Stimulated activated CD4-positive, alpha-beta T cell treated with anti-CD3 and anti-CD28 coated beads, Interleukin-15, amount 100 ng/mL, for 48 hours (primary cell): ENCODE measurements around the gene GALNT2.

ENCODE experiments used
- DNase-seq, 2 donors: peaks; one replicate each; pipeline ENCODE4 v3.0.0-alpha.2; 2020; ENCODE audit warnings: low read depth in 2 of 2

GALNT2 gene

GRCh38 chr1:230163719-230164118 is 96.7 kb downstream of the GALNT2 start:
- DNase-seq = no peak

GRCh38 chr1:230165536-230165935 is 98.5 kb downstream of the GALNT2 start:
- no peak for DNase-seq

- DNase-seq = no peak
These were observed 99.5 kb downstream of the GALNT2 start for GRCh38 chr1:230166366-230167132.

- DNase-seq = no peak
These were observed 100.4 kb downstream of the GALNT2 start for GRCh38 chr1:230167419-230167852.

- no peak for DNase-seq
These were observed 102.6 kb downstream of the GALNT2 start for GRCh38 chr1:230169454-230170152.

- DNase-seq = no peak
These were observed 103.1 kb downstream of the GALNT2 start for GRCh38 chr1:230170153-230170547.

GRCh38 chr1:230170622-230171021 is 103.6 kb downstream of the GALNT2 start:
- DNase-seq = no peak

- DNase-seq = no peak
These were observed 104.4 kb downstream of the GALNT2 start for GRCh38 chr1:230171356-230172015.

- no peak for DNase-seq
These were observed 105.0 kb downstream of the GALNT2 start for GRCh38 chr1:230172016-230172537.

- no peak for DNase-seq
These were observed 106.3 kb downstream of the GALNT2 start for GRCh38 chr1:230173187-230173975.

GRCh38 chr1:230174041-230174440 is 107.0 kb downstream of the GALNT2 start:
- DNase-seq = no peak

GRCh38 chr1:230174471-230175162 is 107.6 kb downstream of the GALNT2 start:
- DNase-seq = no peak

GRCh38 chr1:230175163-230175747 is 108.2 kb downstream of the GALNT2 start:
- no peak for DNase-seq

GRCh38 chr1:230175839-230176238 is 108.8 kb downstream of the GALNT2 start:
- DNase-seq = no peak

GRCh38 chr1:230176326-230176725 is 109.3 kb downstream of the GALNT2 start:
- no peak for DNase-seq

- DNase-seq = no peak
These were observed 109.9 kb downstream of the GALNT2 start for GRCh38 chr1:230176871-230177411.

- no peak for DNase-seq
These were observed 112.2 kb downstream of the GALNT2 start for GRCh38 chr1:230179249-230179648.

GRCh38 chr1:230185076-230186001 is 118.3 kb downstream of the GALNT2 start:
- DNase-seq = no peak
